Measurements from ENCODE around the gene PUM1.

PUM1 gene

DNA sequence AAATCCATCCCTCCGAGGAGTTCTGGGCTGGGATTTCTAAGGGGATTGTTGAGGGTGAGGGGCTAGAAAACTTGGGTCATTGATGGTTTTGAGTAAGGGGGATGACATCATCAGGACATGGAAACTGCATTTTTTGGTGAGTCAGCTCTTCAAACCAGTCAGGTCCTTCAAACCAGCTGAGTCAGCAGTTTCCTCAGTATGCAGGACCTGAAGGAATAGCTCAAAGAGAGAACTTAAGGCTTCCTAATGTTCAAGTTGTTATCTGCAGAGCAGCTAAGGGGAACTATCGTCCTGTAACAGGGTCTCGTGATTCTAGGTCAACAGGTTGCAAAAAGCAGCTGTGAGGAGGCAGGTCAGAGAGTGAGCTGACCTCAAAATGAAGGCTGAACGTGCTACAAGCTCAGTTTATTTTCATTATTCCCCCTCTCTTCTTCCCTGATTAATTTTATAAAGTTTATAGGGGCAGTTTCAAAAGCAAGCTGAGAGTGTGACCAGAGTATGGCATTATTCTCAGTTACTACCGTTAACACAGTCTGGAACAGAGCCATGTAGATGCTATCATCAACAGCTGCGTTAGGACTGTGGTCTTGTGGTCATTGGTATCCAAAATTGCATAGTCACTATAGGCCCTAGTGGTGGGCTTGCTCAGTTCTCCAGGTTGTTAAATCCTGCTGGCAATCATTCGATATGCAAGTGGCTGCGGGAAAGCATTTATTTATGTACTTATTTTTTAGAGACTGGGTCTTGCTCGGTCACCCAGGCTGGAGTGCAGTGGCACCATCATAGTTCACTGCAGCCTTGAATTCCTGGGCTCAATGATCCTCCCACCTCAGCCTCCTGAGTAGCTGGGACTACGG is 146.3 kb downstream of the PUM1 start:
- DNase-seq, result no peak

DNA sequence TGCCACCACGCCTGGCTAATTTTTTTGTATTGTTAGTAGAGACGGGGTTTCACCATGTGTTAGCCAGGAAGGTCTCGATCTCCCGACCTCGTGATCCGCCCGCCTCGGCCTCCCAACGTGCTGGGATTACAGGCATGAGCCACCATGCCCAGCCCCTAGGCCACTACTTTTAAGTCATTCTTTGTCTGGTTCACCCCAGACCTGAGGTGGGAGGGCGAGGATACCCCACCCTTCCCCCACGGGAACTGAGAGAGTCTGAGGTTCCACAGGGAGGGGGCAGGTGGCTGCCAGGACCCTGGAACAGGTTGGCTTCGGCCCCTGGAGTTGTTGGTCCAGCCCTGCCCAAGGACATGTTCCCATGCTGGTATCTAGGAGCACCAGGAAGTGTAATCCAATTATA is 149.2 kb downstream of the PUM1 start:
- DNase-seq, result no peak

DNA sequence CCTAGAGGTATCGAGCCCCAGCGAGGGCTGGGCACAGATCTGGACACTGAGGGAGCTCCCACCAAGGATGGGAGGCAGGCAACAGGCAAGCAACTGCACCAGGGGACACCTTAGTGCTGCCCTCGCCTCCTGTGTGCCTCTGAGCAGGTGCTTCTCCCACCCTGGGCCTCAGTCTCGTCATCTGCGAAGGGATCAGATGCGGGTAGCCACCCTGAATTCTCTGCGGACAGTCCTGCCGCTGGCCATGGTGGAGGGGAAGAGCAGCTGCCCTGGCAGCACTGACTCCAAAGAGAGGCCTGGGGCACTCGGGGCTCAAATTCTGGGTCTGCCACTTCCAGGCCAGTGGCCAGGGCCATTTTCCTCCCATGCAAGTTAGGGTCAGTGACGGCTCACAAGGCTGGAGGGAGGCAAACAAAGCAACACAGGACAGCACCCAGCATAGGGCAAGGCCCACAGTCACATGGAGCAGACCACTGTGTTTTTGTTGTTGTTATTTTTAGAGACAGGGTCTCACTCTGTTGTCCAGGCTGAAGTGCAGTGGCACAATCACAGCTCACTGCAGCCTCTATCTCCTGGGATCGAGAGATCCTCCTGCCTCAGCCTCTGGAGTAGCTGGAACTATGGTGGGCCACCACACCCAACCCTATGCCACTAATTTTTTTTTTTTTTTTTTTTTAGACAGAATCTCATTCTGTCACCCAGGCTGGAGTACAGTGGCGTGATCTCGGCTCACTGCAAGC is 149.9 kb downstream of the PUM1 start:
- DNase-seq, result no peak

DNA sequence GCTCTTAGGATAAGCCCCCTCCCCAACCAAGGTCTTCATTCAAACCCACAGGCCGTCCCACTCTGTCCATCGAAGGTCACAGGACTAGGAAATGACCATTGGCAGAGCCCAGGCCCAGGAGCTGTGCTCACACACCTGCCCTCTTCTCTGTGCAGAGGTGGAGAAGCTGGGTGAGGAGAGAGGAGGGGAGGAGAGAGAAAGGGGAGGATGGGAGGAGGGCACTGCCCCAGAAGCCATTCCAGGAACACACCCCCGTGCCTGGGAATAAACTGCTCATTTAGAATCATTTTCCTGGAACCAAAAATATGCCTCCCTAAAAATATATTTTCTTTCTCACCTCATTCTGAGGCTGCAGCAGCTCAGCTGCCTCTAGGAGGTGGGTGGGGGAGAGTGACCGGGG is 150.6 kb downstream of the PUM1 start:
- DNase-seq, result no peak

DNA sequence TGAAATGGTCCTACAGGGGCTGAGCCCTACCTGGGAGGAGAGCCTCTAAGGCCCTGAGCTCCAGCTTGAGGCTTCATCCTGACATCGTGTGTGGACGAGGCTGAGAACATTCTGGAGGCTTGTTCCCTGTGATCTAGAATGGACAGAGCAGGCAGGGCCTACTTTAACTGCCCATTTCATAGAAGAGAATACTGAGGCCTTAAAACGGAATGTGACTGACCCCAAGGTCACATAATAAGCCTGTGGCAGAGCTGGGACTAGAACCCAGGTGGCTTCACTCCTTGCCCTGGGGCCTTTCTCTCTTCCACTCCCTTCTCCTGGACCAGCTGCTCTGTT is 151.0 kb downstream of the PUM1 start:
- DNase-seq, result no peak

DNA sequence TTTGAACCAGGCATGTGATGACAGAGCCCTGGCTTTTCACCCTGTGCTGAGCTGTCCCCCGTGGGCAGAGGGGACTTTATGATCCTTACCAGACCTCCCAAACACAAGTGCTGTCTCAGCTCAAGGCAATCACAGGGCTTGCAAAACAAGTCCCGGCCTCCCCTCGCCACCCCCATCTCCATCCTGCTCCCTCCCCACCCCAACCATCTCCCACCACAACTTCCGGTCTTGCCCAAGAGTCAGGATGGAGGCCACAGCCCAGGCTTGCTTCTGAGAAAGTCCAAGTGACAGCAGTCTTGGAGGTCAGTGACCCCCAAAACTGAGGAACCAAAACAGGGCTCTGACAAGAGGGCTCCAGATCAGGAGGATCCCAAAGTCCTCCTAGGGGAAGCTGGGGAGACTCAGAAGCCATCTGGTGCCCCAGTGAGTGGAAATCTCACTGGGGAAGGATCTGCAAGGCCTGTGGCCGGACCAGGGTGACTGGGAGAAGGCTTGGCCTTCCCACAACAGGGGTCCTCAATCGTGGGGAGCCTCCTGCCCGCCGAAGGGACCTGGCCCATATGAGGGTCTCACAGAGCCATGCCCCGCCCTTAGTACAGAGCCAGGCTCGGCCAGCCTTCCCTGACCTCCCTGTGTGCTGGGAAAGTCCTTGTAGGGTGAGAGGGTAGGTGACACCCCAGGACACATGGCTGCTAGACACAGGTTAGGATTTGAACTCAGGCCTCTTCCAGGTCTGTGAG is 152.4 kb downstream of the PUM1 start:
- DNase-seq, result no peak

DNA sequence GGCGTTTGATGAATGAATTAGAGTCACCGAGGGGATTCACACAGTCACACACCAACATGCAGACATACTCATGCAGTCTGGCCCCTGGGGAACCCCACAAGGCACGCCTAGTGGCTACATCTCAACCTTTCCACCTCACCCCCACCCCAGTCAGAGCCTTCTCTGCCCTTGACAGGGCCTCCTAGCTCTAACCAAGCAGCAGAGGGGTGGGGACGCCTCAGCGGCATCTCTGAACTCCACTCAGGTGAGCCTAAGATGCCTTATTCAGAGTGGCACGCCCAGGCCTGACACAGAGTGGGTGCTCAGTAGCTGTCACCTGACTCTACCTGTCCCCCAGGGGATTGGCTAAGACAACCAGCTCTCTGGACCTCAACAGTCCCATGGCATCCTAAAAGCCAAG is 153.3 kb downstream of the PUM1 start:
- DNase-seq, result no peak

DNA sequence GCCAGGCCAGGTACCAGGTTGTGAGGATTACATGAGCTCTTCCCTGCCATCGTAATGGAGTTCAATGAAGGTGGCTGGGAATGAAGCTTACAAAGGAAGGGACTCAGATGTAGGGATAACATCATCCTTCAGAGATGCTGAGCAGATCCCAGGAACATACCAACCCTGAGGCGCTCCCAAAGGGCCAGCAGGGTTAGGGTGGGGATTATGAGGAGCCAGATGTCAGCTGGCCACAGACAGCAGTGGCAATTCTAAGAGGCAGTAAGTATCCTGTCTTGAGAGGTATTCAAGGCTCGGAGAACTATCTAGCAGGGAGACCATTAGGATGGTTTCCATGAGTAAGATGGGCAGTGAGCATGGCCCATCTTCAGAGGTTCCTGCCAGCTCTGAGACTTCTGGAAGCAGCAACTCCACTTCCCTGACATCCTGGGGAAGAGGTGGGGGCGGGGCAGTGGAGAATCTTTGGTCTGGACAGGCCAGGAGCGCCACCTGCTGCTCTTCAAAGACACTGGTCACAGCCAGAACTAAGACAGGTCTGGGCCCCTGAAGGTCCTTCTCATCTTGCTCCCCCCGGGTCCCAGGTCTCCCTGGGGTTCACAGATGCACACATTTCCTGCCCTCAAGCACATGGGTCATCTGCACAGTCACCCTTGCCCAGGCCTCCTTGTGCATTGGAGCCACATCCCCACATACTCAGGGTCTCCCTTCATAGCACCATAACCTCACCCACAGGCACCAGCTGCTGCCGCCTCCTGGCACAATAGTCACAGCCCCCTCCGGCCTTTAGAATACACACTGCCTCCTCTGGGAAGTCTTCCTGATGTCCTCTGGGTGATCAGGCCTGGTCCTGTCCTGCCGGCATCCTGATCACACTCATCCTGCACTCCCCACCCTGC is 154.2 kb downstream of the PUM1 start:
- DNase-seq, result peak in 1 of 4 experiments; percentile 13

DNA sequence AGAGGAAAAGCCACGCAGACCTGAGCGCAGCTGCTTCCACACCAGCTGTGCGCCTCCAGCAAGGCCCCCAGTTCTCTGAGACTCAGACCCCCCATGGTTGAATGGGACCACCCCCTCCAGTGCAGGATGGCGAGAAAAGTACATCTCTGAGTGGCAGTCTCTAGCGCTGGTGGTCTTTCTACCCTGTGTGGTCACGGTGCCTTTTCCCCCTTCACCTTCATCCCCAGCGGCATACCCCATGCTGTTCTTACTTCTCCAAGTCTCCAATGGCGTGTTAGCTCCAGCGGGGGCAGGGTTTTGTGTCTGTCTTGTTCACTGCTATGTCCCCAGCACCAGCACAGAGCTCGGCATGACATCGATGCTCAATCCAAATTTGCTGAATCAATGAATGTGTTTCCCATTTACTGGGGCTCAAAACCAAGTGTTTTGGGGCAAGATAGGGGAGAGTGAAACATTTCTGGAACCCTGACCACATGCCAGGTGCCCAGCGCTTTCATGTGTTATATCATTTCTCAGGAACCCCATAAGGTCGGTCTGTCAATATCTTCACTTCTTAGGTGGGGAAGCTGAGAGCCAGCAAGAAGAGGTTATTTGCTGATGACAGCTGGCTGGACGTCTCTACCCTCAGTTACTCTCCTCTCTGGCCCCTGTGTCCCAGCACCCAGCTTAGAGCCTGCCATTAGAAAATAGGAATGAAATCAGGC is 156.0 kb downstream of the PUM1 start:
- DNase-seq, result no peak

DNA sequence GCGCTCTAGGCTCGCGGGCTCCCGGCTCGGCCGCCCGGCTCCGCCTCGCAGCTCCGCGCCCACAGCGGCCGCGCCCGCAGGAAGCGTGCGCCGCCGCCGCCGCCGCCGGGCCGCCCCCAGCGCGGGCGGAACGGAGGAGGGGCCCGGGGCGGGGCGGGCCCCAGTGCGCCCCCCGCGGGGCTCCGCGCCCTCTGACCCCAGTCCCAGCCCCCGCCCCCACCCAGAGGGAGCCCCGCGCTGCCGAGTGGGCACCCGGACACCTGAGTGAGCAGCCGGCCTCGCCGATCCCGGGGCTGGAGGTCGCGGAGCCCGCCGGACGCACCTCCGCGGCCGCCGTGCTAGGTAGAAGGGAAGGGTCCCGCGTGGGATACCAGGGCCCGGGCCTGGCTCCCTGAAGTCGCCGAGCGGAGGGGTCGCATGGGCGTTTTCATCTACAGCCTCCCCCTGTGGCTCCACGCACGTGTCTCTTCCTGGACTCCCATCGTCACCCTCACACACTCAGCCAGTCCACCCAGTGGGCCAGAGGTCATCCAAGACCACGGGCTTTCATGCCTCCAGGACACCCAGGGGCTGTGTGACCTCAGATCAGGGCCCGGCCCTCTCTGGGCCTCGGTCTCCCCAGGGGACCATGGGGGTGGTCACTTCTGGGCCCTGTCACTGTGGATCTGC is 156.7 kb downstream of the PUM1 start, which contains the start of gene SDC3:
TSS of gene SDC3 (minus strand) at position 63 of the 669 bp plus-strand sequence. CDS start 172 bp downstream, outside the sequence.
- no peak for DNase-seq

DNA sequence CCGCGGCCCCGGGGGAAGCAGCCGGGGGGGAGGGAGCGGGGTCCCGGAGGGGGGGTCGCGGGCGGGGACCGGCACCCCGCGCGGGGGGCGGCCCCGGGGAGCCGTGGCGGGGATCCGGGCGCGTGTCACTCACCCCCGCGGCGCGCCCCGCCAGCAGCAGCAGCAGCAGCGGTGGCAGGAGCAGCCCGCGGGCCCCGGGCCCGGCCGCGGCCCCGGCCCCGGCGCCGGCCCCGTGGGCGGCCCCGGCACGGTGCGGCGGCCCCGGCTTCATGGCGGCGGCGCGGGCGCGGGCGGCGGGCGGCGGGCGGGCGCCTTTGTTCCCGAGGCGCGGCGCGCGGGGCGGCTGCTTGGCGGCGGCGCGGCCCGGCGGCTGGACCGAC is 157.2 kb downstream of the PUM1 start:
- DNase-seq, result no peak

DNA sequence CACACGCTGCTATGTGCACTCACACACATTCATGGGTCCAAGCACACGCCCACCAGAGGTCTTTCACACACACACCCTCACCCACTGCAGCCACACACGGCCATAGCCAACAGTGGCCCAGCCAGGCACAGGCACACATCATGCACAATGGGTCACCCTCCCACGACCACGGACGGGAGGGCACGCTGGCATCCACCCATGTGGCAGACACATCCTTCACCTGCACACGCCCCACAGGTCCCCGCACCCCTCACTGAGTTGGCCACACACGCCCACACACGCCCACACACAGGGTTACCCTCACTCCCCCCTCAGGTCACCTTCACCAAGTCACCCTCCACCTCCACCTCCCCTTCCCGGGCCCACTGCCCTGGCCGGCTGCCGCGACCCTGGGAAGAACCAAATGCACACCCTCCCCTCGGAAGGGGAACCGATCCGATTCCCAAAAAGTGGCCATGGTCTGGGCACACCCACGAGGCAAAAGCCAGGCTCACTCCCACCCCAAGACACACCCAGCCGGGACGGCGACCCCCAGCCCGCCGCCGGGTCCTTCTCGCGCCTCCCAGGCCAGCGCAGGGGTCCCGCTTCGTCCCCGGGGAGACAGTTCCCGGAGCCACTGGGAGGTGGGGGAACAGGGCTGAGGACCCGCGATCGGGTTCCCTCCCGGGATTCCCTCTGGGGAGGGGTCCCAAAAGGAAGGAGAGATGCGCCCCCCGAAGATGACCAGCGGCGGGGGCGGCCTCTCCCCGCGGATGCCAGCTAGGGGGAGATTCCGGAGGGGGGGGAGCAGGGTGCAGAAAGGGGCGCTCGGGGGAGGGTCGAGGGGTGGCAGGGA is 157.8 kb downstream of the PUM1 start:
- DNase-seq, result no peak

DNA sequence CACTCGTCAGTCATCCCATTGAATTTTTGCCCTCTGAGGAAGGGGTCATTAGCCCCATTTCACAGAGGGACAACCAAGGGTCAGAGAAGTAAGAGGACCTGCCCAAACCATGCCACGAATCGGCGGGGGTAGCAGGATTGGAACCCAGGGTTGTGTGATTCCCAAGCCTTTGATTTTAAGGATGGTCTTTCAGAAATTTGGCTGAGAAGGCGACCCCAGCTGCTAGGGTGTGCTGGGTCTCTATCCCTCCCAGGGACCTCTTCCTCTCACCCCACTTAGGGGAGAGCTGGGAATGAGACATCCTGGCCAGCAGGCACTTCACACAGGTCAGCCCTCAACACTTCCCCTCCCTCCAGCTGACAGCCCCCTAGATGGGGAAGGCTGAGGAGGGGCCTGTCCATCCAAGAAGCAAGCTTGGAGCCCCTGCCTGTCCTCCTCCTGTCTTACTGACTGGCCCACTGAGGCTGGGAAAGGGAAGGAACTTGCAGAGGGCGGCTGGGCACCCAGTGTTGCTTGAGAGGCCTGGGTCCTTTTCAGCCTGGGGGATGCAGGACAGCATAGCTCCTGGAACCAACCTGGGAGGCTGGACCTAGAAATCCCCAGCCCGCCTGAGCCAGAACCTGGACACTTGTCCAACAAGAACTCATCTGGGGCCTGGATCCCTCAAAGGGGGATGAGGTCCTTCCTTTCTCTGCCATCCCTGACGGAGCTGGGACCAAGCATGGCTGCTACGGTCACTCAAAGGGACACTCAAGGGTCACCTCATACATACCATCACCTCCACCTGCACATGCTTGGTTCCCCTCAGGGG is 158.7 kb downstream of the PUM1 start:
- no peak for DNase-seq

DNA sequence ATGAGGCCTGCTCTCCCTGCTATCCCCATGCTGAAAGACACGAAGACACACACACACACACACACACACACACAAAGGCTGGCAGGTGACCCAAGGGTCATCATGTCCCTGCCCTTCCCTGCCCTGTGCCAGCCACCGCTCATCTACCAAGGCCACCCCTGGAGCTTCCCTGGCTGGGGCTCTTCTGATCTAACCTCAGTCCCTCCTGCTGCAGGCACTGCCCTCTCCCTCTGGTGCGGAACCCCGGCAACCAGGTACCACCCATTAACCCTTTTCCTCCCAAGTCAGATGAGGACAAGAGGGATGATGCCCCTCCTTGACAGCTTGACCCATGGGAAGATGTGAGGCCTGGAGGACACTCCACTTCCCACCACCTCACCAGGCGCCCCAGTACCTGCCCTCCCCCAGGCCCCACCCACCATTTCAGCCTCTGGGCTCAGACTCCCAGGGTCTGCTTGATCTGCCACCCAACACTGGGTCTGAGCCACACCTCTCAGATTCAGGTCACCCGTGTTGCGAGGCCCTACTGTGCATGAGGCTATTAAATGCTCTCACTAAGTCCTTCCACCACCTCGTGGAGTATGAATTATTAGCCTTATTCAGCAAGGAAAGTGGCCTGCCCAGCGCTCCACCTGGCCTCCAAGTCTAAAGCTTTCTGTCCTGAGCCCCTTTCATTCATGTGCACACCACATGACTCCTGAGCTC is 159.4 kb downstream of the PUM1 start:
- no peak for DNase-seq

DNA sequence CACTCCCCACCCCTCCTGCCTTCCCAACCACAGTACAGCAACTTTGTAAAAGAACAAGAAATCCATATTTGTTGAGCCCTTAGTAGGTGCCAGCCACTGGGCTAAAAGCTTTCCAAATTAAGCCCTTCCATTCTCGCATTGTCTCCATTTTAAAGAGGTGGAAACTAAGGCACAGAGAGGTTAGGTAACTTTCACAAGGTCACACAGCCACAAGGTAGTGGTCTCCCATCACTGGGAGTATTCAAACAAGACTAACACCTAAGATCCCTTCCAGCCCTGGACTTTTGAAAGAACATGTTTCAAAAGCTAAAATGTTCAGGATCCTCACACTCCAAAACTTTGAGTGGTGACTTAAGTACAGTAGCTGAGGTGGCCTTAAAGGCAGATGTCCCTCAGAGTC is 160.1 kb downstream of the PUM1 start:
- DNase-seq, result no peak

DNA sequence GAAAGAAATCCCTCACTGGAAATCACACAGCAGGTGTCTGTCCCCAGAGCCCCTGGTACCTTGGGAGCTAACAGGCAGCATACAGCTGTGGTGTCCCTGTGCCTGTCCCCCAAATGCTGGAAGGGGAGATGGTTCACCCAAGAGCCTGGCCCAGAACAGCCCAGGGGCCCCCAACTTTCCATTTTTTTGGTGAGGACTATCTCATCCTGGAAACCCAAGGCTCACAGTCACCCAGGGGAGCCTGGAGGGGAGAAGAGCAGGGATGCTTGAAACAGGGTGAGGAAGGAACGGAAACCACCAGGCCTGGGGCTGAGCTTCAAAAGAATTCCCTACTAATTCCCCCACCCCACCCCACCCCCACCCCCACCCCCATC is 160.6 kb downstream of the PUM1 start:
- DNase-seq, result no peak

DNA sequence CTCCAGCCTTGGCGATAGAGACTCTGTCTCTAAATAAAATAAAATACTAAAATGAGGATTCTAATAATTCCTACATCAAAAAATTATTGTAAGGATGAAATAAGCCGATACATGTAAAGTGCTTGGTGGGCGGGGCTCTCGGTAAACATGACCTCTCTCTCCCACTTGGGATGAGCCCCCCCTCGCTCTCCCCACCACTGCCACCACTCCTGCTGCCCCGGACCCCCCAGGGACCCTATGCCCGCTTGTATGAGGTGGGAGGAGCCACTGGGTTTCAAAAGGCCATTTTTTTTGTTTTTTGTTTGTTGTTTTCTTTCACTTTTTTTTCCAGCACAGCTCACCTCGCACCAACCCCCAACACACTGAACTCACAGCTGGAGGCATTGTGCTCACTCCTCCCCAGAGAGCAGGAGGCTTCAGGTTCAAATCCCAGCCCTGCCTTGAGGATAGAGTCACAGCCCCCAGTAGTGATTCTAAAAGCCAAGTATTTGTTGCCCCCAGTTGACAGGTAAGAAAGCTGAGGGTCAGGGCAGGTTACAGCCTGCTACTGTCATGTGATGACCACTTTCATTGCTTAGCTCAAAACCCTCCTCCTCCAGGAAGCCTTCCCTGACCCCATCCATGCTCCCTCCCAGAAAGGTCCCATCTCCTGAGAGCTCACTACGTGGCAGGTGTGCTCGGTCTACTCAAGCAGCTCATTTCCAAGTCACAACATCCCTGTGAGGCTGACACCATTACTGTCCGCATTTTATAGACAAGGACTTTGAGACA is 161.1 kb downstream of the PUM1 start:
- DNase-seq, result no peak

Measured in activated naive CD4-positive, alpha-beta T cell (primary cell).